ENCODE measurements around the gene MSI2.

MSI2 gene

DNA sequence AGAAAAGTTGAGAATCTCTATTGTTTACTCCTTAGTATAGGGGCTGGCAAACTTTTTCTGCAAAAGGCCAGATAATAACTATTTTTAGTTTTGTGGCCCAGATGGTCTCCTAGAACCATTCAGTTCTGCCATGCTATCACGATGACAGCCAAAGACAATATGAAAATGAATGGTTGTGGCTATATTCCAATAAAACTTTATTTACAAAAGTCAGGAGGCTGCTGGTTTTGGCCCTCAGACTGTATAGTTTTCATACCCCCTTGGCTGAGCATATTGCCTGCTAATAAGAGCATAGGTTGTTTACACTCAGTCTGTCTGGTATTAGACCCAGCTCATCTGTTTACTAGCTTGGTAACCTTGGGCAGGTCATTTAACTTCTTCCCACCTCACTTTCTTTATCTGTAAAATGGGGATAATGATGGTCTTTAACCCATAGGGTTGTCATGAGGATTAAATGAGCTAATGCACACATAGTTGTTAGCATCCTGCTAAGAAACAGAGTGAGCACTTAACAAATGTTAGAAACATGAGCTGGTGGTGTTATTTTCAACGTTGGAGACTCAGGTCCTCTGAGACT is 156.3 kb downstream of the MSI2 start:
- DNase-seq (ENCODE audit: low read depth in 2 of 2): no peak

DNA sequence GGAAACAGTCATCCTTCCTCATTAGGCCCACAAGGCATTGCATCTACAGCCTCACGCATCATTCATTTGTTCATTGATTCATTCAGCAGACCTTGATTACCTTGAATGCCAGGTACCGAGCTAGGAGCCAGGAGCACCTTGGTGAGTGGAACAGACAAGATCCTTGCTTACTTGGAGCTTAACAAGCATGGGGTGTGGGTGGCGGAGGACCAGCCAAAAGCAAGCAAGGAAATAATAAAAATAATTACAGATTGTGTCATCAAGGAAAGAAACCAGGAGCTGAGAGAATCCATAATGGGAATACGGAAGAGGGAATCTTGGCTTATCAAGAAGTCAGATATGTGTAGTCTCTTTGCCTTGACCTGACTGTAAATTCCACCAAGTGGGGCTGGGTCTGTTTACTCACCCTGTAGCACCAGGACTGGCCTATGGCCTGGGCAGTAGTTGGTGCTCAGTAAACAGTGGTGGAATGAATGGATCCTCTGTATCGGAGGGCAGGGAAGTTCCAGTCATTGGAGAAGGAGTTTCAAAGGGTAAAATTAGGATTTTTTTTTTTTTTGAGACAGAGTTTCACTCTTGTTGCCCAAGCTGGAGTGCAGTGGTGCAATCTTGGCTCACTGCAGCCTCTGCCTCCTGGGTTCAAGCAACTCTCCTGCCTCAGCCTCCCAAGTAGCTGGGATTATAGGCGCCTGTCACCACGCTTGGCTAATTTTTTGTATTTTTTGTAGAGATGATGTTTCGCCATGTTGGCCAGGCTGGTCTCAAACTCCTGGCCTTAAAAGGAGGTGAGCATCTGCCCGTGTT is 157.7 kb downstream of the MSI2 start:
- DNase-seq (ENCODE audit: low read depth in 2 of 2): no peak

DNA sequence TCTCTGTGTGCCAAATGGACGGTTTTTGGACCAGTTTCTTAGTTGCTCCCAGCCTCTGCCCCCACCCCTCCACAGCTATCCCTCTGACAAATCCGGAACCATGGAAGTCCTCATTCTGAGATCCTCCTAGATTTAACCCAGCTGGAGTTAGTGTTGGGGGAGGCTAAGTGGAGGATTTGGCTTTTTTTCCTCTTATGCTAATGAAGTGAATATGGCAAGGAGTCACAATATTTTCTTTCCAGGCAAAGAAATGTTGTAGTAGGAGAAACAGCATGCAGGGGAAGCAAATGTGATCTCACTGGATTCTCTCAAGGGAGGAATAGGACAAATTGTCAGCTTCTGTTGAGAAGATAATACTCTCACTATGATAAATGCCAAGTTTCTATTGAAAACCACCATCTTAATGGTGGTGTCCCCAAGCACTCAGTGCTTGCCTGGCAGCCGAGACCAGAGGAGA is 159.5 kb downstream of the MSI2 start:
- DNase-seq (ENCODE audit: low read depth in 2 of 2): no peak

DNA sequence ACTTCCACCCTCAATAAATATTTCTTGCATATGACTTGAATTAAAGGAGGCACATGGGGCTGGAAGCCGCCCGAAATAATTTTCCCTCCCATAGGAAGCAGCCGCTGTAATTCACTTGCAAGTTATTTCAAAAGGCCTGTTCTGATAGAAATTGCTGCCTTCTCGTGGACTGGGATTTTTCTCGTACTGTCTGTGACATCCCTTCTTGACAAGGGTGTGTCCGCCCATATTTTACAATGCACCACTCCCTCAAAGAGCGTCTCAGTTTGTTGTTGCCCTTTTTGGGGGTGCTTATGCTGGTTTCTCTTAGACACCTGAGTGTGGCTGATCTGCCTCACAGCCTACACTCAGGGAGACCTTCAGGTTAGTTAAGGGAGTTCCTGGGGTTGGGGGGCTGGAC is 160.0 kb downstream of the MSI2 start:
- DNase-seq (ENCODE audit: low read depth in 2 of 2): no peak

DNA sequence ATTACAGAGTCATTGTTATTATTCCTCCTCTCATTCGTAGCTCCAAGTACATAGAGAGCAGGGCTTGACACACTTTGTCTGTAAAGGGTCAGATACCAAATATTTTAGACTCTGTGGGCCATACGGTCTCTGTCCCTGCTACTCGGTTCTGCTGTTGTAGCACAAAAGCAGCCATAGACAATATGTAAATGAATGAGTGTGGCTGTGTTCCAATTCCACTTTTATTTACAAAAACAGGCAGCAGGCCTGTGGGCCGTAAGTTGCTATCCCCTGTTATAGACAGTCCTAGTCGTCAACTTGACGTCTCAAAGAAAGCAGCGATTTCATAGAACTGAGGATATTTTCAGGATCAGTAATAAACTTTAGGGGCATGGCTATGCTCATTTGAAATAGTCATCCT is 161.6 kb downstream of the MSI2 start:
- no peak for DNase-seq (ENCODE audit: low read depth in 2 of 2)

DNA sequence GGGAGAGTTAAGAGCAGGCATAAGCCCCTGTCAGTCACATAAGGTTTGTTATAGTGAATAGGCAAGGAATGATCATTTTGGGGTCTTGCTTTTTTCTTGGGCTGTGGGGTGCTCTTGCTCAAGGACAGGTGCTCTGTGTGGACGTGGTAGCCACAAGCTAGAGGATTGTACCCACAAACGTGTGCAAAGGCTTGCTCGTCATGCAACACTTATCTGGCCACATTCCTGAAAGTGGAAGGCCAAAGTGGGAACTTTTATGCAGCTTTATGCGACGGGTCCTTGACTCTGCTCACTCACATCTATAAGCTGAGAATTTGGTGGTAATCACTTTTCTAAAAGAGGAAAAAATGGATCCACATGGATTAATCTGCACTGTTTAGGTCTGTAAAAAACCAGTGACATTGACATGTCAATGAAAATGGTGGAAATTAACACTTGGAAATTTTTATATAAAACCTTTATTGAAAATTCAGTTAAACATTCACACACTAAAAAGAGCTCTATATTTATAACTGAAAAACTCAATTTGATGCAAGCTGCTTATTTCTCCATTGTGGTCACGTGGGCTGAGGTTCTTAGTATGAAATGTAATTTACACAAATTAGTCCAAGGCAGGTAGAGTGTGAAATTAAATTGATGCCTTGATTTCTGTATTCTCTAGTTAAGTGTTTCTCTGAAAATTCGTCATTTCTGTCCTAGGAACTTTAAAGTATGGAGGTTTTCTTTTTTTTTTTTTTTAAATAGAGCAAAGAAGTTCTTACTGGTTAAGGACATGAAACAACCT is 162.3 kb downstream of the MSI2 start:
- no peak for DNase-seq (ENCODE audit: low read depth in 2 of 2)

DNA sequence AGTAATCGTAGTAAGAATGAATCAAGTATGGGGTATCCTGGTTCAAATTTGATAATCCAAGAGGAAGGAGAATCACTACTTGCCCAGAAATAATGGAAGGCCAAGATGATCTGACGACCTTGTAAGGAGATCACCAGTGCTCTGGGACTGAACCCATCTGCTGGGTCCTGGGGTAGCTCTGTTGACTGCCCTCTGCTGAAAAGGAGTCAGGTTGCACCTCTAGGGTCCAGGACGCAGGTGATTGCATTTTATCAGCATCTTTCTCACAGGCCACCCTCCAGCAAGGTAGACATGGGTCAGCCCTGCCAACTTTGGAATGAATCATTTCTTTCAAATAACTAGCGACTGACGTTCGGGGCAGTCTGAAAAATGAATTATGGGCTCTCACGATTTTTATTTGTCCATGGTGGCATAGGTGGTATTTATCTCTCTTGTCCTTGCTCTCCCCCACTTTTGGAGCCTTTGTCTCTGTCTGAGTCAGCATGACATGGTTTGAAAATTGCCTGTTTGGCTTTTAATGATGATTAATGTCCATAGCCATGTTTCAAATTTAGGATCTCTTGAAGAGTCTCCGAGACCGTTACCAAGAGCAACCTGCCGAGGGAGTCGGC is 163.7 kb downstream of the MSI2 start:
- no peak for DNase-seq (ENCODE audit: low read depth in 2 of 2)

DNA sequence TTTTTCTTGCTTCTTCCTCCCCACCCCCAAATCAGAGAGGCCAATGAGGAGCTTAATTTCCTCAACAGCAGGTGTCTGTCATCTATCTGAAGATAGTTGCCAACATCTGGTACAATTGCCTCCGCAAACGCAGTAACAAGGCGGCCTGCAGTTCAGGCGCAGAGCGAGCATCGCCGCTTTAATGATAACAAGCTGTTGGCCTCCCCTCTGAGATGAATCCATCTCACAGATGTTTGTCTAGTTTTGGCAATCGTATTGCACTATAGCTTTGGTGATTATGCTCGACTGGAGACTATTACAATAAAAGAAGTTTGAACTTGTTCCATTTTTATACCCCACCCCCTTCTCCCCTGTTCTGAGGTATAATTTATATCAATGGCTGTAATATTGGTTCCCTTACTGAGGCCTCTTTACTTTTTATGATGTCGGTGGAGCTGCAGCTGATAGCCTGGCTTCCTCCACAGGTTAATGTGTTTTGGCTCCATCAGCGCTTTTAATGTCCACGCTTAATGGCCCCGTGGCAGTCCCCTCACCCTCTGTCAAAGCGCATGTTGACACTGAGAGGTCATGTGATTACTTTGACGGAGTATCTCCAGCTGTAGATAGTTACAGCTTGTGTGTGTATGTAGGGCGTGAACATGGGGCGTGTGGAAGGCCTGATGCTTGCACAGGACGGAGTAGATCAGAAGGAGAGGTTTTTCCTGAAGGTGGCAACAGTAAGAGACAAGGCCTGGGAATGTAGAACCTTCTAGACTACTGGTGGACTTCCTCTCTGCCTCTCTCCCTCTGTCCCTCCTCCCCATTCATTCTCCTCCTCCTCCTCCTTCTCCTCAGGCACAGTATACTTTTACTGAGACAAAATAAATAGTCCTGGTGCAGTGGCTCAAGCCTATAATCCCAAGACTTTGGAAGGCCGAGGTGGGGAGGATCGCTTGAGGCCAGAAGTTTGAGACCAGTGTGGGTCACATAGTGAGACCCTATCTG is 164.7 kb downstream of the MSI2 start:
- DNase-seq (ENCODE audit: low read depth in 2 of 2): no peak

DNA sequence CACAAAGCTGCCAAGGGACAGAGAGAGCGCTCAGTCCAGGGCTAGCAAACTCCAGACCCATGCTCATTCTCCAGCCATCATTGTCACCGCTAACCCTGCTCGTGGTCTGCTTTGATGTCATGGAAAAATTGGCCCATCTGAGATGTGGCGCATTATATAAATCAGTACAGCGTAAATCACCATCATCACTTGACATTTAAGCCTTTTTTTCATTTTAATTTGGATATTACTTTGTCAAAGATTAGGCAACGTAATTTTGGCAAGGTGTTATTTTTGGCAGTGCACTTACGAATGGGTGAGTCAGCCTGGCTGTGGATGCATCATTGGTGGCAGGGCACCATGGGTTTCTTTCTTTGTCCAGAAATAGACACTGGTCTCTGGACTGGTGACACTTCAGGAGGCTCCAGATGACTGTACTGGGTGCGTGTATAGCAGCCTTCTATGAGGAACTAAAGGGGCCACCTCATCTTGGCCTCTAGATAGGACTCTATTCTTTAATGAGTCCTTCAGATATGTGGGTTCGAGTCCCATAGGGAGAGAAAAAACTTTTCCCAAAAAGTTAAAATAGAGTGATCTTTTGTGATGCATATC is 166.3 kb downstream of the MSI2 start:
- DNase-seq (ENCODE audit: low read depth in 2 of 2): no peak

DNA sequence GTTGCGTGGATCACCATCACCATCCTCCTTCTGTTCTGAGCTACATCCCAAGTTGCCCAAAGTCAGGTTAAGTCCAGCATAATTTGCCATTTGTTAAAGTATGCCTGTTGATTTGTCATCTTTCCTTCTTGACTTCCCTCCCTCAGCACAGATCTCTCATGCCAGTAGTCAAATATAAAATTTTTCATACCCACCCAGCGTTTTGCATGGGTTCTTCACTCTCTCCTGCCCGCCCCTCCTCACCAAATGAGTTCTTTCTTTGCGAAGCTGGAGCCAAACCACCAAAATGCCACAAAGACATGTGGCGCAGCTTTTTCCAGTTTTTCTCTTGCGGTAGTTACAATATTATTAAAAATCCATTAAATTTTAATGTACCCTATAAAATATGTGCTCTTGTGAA is 167.2 kb downstream of the MSI2 start:
- DNase-seq (ENCODE audit: low read depth in 2 of 2): no peak

DNA sequence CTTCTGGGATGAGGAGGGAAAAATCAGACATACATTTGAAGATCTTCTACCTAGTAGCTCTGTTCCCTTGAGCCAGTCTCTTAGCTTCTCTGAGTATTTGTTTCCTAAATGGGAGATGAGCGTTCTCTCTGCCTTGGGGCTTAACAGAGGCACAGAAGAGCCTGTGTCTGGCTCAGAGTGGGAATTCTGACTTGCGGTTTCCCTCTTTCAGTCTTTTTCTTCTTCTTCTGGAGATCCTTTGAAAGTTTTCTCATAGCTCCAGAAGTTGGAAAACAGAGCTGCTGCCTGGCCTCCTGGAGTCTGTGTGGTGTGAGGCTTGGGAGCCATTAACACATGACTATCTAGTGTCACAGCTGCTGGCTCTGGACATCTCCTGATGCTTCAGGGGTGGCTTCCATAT is 167.9 kb downstream of the MSI2 start:
- DNase-seq (ENCODE audit: low read depth in 2 of 2): no peak

DNA sequence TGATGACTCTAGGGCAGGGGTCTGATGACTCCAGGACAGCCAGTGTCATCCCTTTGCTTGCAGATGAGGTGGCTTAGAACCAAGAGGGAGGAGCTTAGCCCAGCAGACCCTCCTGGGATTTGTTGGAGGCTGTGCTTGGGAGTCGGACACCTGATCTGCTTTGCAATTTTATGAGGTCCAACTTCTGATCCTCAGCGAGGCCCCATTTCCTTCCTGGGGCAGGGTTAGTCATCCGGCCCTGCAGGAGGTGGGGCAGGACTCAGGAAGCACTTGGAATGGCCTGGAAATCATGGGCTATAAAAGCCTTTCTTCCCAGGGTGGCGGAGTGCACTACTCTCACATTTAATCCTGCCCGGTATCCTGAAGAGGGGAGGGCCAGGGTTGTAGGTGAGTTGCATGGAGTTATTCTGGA is 168.5 kb downstream of the MSI2 start:
- no peak for DNase-seq (ENCODE audit: low read depth in 2 of 2)

DNA sequence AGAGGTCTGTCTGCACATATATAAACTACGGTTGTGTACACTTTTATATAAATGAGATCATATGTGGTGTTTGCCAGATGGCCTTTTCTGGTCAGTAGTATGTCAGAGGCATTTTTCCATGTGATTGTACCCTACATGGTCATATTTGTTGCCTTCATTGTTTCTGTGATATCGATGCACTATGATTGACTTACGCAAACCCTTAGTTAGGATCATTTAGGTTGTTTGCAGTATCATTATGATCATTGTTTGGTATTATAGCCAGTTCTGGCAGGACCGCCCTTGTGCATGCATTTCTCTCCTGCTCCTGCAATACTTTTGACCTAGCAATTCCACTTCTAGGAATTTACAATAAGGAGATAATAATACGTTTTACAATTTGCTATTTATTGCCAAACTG is 169.1 kb downstream of the MSI2 start:
- no peak for DNase-seq (ENCODE audit: low read depth in 2 of 2)

DNA sequence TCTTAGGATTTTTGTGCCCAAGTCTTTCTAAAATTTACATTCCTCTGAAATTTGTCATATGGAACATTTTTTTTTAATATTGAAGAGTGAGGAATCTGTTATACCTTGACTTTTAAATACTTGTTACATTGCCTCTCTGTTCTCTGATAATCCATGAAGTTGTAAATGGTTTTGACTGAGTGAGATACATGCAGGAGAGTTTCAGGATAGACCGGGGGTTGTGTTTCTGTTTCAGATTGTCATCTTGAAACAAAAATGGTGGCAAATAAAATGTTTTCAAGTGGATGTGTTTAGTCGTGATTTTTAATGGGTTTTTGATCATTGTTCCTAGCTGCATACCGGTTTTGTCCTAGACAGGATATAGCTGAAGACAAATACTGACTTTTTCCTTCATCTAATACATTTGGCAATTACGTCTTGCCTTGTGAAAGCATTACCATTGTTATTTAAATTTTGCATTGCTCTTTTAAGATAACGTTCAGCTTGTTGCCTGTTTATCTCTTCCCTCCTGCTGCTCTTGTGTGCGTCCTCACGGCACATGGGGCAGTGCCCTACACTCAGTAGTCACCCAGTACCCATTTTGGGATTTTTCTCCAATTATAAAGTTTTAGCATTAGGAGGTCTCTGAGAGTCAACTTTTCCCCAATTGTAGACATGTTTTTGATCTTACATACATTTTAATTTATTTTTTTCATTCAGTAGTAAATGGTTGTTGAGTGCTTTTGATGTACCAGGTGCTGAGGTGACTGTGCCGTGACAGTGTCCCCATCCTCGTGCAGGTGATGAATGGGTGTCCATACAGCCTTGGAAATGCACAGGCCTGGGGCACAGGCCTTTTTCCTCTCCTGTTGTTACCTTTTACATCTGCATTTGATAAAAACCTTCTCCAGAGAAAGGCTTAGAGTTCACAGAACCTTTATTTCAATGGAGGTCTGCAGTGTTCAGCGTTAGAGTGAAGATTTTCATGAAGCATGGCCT is 169.9 kb downstream of the MSI2 start:
- no peak for DNase-seq (ENCODE audit: low read depth in 2 of 2)

DNA sequence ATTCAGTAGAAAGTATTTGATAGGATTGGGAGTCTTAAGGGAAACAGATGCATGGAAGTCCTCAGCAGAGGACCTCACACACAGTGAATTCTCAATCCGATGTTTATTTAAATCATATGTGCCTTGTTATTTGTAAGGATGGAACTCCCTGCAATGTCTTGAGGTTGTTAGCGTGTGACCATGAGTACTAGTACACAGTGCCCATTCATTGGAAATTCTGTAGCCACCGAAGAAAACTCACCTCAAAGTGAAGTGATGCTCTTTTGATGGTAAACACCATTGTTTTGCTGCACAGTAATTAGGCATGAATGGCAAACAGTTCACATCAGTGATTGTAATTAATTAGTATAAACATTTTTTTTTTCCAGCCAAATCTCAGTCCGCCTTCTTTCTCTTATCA is 173.6 kb downstream of the MSI2 start:
- no peak for DNase-seq (ENCODE audit: low read depth in 2 of 2)

DNA sequence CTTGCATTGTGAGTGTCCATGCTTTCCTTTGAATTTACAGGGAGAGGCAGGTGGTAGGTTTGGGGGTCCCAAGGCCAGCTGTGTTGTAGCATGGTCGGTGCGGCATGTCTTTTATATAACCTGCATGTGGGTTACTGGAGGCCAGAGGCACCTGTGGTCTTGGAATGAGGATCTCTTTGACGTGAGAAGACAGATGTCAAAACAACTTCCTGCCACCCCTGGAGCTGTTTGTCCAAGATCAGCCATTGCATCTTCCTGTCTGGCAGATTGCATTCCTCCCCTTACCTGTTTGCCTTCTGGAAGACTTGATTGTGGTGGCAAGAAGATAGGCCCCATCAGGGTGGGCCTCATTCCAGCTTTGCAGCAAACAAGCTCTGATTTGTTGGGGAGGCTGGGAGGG is 175.1 kb downstream of the MSI2 start:
- no peak for DNase-seq (ENCODE audit: low read depth in 2 of 2)

DNA sequence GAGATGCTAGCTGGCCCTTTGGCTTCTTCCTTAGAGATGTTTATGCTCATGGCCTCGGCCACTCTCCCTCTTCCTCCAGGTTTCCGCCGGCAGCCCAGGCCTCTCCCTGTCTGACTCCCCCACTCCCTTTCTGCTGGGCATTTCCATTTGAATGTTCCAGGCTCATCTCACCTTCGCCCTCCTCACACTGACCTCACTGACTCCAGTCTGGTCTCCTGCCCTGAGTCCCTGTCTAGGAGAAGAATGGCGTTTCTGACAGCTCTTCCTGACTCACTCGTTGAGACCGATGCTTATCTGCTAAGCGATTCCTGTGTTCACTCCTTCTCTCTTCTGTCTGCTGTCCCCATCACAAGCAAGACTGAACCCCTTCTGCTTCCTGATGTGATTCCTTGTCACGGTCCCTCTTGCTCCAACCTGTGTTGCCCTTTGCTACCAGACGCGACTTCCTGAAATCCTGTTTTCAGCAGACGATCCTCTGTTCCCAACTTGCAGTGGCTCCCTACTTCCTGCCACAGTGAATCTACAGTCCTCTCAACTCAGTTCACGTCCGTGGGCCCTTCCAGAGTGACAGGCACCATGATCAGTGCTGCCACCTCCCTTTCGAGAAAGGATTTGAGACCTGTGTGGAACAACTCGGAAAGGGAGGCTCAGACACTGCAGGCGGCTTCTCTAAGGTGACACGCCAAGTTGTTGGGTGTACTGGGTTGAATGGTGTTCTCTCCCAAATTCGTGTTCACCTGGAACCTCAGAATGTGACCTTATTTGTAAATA is 176.4 kb downstream of the MSI2 start:
- no peak for DNase-seq (ENCODE audit: low read depth in 2 of 2)

DNA sequence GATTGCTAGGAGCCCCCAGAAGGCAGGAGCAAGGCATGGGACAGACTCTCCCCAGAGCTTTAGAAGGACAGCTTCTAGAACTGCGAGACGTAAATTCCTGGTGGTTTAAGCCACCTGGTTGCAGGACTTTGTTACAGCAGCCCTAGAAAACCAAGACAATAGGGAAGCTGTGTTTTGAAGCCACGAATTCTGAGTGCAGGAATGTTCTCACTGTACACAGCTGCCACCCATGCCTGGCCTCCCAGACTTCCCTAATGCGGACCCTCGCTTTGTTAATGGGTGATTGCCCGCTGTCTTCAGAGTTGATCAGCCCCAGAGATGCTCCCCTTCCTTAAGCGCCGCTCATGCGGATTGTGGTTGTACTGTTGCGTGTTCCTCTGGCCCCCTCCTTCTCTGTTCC is 177.1 kb downstream of the MSI2 start:
- DNase-seq (ENCODE audit: low read depth in 2 of 2): no peak

DNA sequence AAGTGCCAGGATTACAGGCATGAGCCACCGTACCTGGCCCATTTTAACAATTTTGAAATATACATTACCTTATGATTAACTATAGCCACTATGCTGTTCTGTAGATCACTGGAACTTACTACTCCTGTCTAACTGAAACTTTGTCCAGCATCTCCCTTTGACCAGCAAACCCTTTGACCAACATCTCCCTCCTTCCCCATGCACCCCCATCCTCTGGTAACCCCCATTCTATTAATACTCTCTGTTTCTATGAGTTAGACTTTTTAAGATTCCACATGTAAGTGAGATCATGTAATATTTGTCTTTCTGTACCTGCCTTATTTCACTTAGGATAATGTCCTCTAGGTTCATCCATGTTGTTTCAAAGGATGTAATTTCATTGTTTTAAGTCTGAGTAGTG is 178.0 kb downstream of the MSI2 start:
- DNase-seq (ENCODE audit: low read depth in 2 of 2): no peak

Measured in stimulated activated CD8-positive, alpha-beta memory T cell treated with anti-CD3 and anti-CD28 coated beads, Interleukin-15, amount 100 ng/mL, for 48 hours (primary cell).